WTC11 (cell line): ENCODE results near the gene GGT6. TPM values are rescaled to one million over a fixed set of nuclear protein-coding genes. Genes with fewer than 3 reads are reported as not detected.

Experiments
- ATAC-seq: fragments of 200-7000 bp; cut with Tn5 transposase; 2 replicates; pipeline ENCODE4 v1.10.0; 2021; ENCODE audit warnings: mild to moderate bottlenecking, moderate library complexity
- CTCF ChIA-PET: fragments of 300-600 bp; sonication (Branson Sonifier 250); formaldehyde crosslinking; loops from one replicate; lab custom pipeline; 2021; ENCODE audit warnings: antibody characterized with exemption; lab: Charles Lee
- POLR2A ChIA-PET: fragments of 350-600 bp; sonication (Branson Sonifier 250); formaldehyde crosslinking; loops from one replicate; lab custom pipeline; 2021; ENCODE audit warnings: antibody characterized with exemption; lab: Charles Lee
- DNase-seq: peaks from one replicate; pipeline ENCODE4 v3.0.0; 2021; ENCODE audit warnings: low spot score
- H3K27ac Mint-ChIP-seq: 2 replicates; pipeline ENCODE4 v1.8.0; 2021; ENCODE audit warnings: mixed read lengths
- H3K27me3 Mint-ChIP-seq: 2 replicates; pipeline ENCODE4 v1.8.0; 2021; ENCODE audit warnings: low read depth, mild to moderate bottlenecking, moderate library complexity, mixed read lengths
- H3K36me3 Mint-ChIP-seq: 2 replicates; pipeline ENCODE4 v1.8.0; 2021; ENCODE audit warnings: mixed read lengths
- H3K4me1 Mint-ChIP-seq: 2 replicates; pipeline ENCODE4 v1.8.0; 2022; ENCODE audit warnings: mixed read lengths
- H3K4me3 Mint-ChIP-seq: 2 replicates; pipeline ENCODE4 v1.8.0; 2021; ENCODE audit warnings: mild to moderate bottlenecking, moderate library complexity, mixed read lengths
- H3K9me3 Mint-ChIP-seq: 2 replicates; pipeline ENCODE4 v1.8.0; 2021; ENCODE audit warnings: mixed read lengths
- AR ChIP-seq: fragments of 250-450 bp; sonication (Bioruptor Pico); IDR thresholded peaks from 2 replicates; pipeline ENCODE4 v1.9.0; 2021; ENCODE audit warnings: mild to moderate bottlenecking
- EMX1 ChIP-seq: fragments of 250-450 bp; sonication (Bioruptor Pico); IDR thresholded peaks from 2 replicates; pipeline ENCODE4 v1.8.0; 2021; ENCODE audit warnings: mild to moderate bottlenecking
- ETV6 ChIP-seq: sonication (generic); formaldehyde crosslinking; IDR thresholded peaks from 2 replicates; pipeline ENCODE4 v1.8.1; 2022; ENCODE audit warnings: mild to moderate bottlenecking, missing genetic modification reagents
- JAZF1 ChIP-seq: fragments of 250-450 bp; sonication (Bioruptor Pico); IDR thresholded peaks from 2 replicates; pipeline ENCODE4 v1.9.0; 2021; ENCODE audit warnings: moderate library complexity, mild to moderate bottlenecking, inconsistent platforms
- NFYB ChIP-seq: sonication (generic); formaldehyde crosslinking; conservative IDR thresholded peaks from 2 replicates; pipeline ENCODE4 v1.8.0; 2022; ENCODE audit warnings: low read depth, missing genetic modification reagents
- PRDM15 ChIP-seq: sonication (generic); formaldehyde crosslinking; IDR thresholded peaks from 2 replicates; pipeline ENCODE4 v1.8.0; 2022; ENCODE audit warnings: missing genetic modification reagents
- STAT6 ChIP-seq: sonication (generic); formaldehyde crosslinking; conservative IDR thresholded peaks from 2 replicates; pipeline ENCODE4 v1.8.1; 2023; ENCODE audit warnings: mild to moderate bottlenecking, low read depth, missing genetic modification reagents, moderate library complexity
- USF2 ChIP-seq: sonication (generic); formaldehyde crosslinking; IDR thresholded peaks from 2 replicates; pipeline ENCODE4 v1.8.1; 2023; ENCODE audit warnings: mild to moderate bottlenecking, missing genetic modification reagents, moderate library complexity
- ZNF263 ChIP-seq: sonication (generic); formaldehyde crosslinking; IDR thresholded peaks from 2 replicates; pipeline ENCODE4 v1.8.1; 2022; ENCODE audit warnings: low read depth, mild to moderate bottlenecking, moderate library complexity, missing genetic modification reagents
- ZNF396 ChIP-seq: fragments of 250-450 bp; sonication (Bioruptor Pico); IDR thresholded peaks from 2 replicates; pipeline ENCODE4 v1.8.0; 2021; ENCODE audit warnings: mild to moderate bottlenecking, moderate library complexity, borderline replicate concordance
- ZNF425 ChIP-seq: fragments of 250-450 bp; sonication (Bioruptor Pico); conservative IDR thresholded peaks from 2 replicates; pipeline ENCODE4 v1.9.0; 2021; ENCODE audit warnings: mild to moderate bottlenecking
- total RNA-seq: library from RNA; stranded (reverse); gene quantifications from 3 replicates; pipeline ENCODE4 v1.2.3, GENCODE V29; 2021

Gene GGT6
- total RNA-seq, 1 experiment from 2014 or later = 0.07 TPM

- TF ChIP-seq AR (CRISPR knock-in tag) (no peak), USF2 (no peak), JAZF1 (CRISPR knock-in tag) (no peak), PRDM15 (CRISPR knock-in tag) (no peak), ZNF425 (CRISPR knock-in tag) (no peak), ZNF263 (CRISPR knock-in tag) (no peak), STAT6 (CRISPR knock-in tag) (no peak)
- TF ChIP-seq, all 79 proteins: peak for 0
Measured at GRCh38 chr17:4553669-4554068, 6.7 kb downstream of the GGT6 start (continued).

- Mint-ChIP-seq H3K4me1 (peaks cover 32% of the 10 kb centered on the region), H3K9me3 (no peaks in the 10 kb centered on the region), H3K27me3 (no peaks in the 10 kb centered on the region), H3K4me3 (no peak overlapping the region), H3K27ac (no peak overlapping the region), H3K36me3 (peaks cover 50% of the 10 kb centered on the region)
- DNase-seq = no peak
- ChIA-PET CTCF (interaction anchor here (1.1 to 1.7 kb wide), 4 partner anchors 9 to 81 kb away, joined by 3 to 6 read pairs (median 4); partner anchors contain the start of gene GGT6), POLR2A (interaction anchor here (1.7 kb wide), 1 partner anchor 14 kb away, joined by 7 read pairs; no protein-coding TSS in a partner anchor)
- ATAC-seq = no peak
- TF ChIP-seq NFYB = no peak
- TF ChIP-seq ZNF425 (CRISPR knock-in tag) = no peak
- no peak for TF ChIP-seq EMX1 (CRISPR knock-in tag)
- TF ChIP-seq ZNF396 = no peak
- TF ChIP-seq ETV6 (CRISPR knock-in tag) = no peak
- TF ChIP-seq, all 79 proteins: peak for 0
Measured at GRCh38 chr17:4551796-4552525, 8.4 kb downstream of the GGT6 start.
